K562 (cell line): ENCODE results near the gene GLIPR1. TPM values are rescaled to one million over a fixed set of nuclear protein-coding genes. Genes with fewer than 3 reads are reported as not detected.
A peak's percentile ranks its signal among the peaks of the same experiment; 100 is the strongest.

Experiments used
- AFF4 ChIP-seq: sonication (generic); formaldehyde crosslinking; IDR thresholded peaks from 2 replicates; pipeline ENCODE4 v1.8.0; 2023; ENCODE audit warnings: mild to moderate bottlenecking, missing genetic modification reagents
- GTF2A2 ChIP-seq: IDR thresholded peaks from 2 replicates; pipeline ENCODE4 v1.6.1; 2016; ENCODE audit warnings: mild to moderate bottlenecking, missing genetic modification characterization, missing compliant biosample characterization
- IRF1 ChIP-seq: sonication (generic); formaldehyde crosslinking; IDR thresholded peaks from 2 replicates; pipeline ENCODE4 v1.8.0; 2022; ENCODE audit warnings: missing genetic modification reagents, mild to moderate bottlenecking, borderline replicate concordance
- MTF1 ChIP-seq: fragments of 250-450 bp; sonication (Bioruptor Pico); IDR thresholded peaks from 2 replicates; pipeline ENCODE4 v1.9.0; 2021; ENCODE audit warnings: moderate library complexity, mild to moderate bottlenecking, inconsistent platforms, borderline replicate concordance
- ZBTB5 ChIP-seq: fragments of 450-650 bp; IDR thresholded peaks from 2 replicates; pipeline ENCODE4 v1.6.1; 2017; ENCODE audit warnings: antibody characterized with exemption
- ZNF277 ChIP-seq: fragments of 250-450 bp; sonication (Bioruptor Pico); IDR thresholded peaks from 2 replicates; pipeline ENCODE4 v1.8.0; 2022; ENCODE audit warnings: inconsistent platforms, mild to moderate bottlenecking, moderate library complexity, borderline replicate concordance
- polyA plus RNA-seq, 8 experiments: library from polyadenylated mRNA; depleted of rRNA in 4 of 8; stranded (reverse) in 5 of 8; unstranded in 3 of 8; fragments of >200 nt; fragmentation: Nextera tagmentation in 2 of 8; fragmentation: Illumina TruSeq in 1 of 8; extraction: Ambion mirVana in 2 of 8; extraction: Trizol in 1 of 8; gene quantifications; 2 replicates each; pipeline versions ENCODE4 v1.2.1 to v1.2.3, GENCODE V29; 2011 to 2014; ENCODE audit warnings: inconsistent platforms in 1 of 8, missing spikeins in 1 of 8
- total RNA-seq, 7 experiments: library from RNA; depleted of rRNA in 6 of 7; stranded (reverse); fragments of >200 nt in 6 of 7; fragmentation: Illumina TruSeq in 2 of 7; extraction: Trizol in 2 of 7; gene quantifications; 2 replicates each; pipeline versions ENCODE4 v1.2.1 to v1.2.3, GENCODE V29; 2011 to 2021; ENCODE audit warnings: low replicate concordance in 1 of 7
- TF ChIP-seq, protein P1 (sequence below), 2 experiments: fragments of 450-650 bp; IDR thresholded peaks; 2 replicates each; pipeline ENCODE4 v1.6.1; 2016; ENCODE audit warnings: mild to moderate bottlenecking in 2 of 2, borderline replicate concordance in 1 of 2, low read depth in 1 of 2, moderate library complexity in 1 of 2

The GLIPR1 gene
- total and polyA plus RNA-seq, 9 of the 15 experiments (the other 6 are each of a cell fraction or from before 2014, with no cell fraction given) = 0.26 to 2.1 (median 1.2) TPM

DNA sequence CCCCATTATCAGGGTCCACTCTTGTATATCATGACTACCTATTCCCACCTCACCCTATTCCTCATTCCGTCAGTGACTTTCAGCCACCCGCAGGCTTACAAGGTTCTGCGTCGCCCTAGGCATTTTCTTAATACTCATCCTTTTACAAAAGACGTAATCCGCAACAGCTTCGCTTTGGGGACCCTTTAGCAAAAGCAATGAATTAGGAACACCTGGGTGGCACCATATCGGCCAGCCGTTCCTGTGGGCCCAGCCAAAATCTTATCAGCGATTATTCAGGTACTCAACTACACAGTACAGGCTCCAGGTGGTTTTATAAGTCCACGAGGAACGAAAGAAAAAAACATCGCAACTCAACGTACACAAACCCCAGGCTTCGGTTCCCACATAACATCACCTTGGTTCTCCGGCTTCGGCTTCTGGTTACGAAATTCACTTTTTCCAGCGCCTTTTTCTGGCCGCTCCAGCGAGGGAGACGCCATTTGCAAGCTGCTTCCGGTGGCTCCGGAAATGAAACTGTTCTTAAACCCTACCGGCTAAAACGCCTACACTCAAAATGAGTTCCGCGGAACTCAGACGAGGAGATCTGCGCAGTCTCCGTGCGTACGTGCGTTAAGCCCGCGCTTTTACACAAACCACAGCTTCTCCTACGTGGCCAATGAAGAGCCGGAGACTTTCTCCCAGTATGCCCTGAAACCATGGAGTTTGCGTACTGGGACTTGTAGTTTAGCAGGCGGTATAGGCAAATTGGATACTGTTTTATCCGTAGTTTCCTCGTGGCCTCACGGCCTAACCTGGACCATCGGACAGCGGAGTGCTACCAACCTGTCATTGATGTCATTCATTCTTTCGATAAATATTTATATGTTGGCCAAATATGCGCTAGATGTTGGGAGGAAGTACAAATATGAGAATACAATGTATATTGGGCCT, 30.8 kb downstream of the GLIPR1 start, which contains the start of gene KRR1 (continued):
- no peak for TF ChIP-seq ZBTB5
- TF ChIP-seq, protein P1, sequence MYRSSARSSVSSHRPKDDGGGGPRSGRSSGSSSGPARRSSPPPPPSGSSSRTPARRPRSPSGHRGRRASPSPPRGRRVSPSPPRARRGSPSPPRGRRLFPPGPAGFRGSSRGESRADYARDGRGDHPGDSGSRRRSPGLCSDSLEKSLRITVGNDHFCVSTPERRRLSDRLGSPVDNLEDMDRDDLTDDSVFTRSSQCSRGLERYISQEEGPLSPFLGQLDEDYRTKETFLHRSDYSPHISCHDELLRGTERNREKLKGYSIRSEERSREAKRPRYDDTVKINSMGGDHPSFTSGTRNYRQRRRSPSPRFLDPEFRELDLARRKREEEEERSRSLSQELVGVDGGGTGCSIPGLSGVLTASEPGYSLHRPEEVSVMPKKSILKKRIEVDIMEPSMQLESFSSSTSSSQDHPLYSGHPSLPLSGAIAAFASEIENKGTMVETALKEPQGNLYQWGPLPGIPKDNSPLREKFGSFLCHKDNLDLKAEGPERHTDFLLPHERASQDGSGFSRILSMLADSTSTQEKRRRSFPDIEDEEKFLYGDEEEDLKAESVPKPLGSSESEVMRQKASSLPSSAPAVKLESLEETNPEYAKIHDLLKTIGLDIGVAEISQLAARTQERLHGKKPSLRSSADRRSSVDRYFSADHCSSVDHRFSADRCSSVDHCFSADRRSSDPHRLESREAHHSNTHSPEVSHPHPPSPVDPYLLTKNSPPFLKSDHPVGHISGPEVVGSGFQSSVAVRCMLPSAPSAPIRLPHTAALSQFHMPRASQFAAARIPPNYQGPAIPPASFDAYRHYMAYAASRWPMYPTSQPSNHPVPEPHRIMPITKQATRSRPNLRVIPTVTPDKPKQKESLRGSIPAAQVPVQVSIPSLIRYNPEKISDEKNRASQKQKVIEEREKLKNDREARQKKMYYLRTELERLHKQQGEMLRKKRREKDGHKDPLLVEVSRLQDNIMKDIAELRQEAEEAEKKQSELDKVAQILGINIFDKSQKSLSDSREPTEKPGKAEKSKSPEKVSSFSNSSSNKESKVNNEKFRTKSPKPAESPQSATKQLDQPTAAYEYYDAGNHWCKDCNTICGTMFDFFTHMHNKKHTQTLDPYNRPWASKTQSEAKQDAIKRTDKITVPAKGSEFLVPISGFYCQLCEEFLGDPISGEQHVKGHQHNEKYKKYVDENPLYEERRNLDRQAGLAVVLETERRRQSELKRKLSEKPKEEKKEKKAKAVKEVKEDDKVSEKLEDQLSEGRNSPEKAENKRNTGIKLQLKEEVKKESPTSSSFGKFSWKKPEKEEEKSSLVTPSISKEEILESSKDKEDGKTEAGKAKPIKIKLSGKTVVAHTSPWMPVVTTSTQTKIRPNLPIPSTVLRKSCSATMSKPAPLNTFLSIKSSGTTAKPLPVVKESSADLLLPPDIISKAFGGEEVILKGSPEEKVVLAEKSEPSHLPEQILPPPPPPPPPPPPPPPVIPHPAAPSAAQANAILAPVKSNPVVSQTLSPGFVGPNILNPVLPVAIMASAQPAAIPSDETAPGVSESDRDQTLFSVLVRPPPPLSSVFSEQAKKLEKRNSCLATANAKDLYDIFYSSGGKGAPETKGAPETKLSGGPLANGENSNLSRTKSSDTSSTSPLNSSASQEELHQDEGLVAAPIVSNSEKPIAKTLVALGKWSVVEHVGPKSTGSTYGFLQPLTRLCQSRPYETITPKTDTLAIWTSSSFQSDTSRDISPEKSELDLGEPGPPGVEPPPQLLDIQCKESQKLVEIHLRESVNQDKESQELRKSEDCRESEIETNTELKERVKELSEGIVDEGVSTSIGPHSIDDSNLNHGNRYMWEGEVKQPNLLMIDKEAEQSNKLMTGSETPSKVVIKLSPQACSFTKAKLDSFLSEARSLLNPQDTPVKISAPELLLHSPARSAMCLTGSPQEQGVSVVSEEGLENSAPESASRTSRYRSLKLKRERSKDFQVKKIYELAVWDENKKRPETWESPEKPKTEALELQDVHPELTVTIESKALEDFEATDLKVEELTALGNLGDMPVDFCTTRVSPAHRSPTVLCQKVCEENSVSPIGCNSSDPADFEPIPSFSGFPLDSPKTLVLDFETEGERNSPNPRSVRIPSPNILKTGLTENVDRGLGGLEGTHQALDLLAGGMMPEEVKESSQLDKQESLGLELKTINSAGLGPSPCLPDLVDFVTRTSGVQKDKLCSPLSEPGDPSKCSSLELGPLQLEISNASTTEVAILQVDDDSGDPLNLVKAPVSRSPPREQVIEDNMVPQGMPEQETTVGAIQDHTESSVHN (IDR thresholded peaks at IDR 0.05; ENCODE audit: borderline replicate concordance in 1 of 2, low read depth in 1 of 2) = no peak
- no peak for TF ChIP-seq MTF1 (CRISPR knock-in tag)
- no peak for TF ChIP-seq ZNF277 (CRISPR knock-in tag)
- TF ChIP-seq IRF1 (CRISPR knock-in tag) = no peak
- TF ChIP-seq GTF2A2 (tag) = peak; percentile 68; the same call in 1 of the 2 replicates
- TF ChIP-seq AFF4 (CRISPR knock-in tag) = peak; percentile 35; the same call in 1 of the 2 replicates
